Bone marrow (tissue), 2 donors: Measurements from ENCODE around the gene TRAPPC5.
"Not testable (repeated sequence)": the region's sequence is repeated elsewhere in the genome, so short reads cannot be mapped to it uniquely, and the experiment has no call there.

Experiments
- DNase-seq, 2 donors: peaks; one replicate each; lab custom pipeline; 2025; lab: John Stamatoyannopoulos, UW

Gene TRAPPC5

DNA sequence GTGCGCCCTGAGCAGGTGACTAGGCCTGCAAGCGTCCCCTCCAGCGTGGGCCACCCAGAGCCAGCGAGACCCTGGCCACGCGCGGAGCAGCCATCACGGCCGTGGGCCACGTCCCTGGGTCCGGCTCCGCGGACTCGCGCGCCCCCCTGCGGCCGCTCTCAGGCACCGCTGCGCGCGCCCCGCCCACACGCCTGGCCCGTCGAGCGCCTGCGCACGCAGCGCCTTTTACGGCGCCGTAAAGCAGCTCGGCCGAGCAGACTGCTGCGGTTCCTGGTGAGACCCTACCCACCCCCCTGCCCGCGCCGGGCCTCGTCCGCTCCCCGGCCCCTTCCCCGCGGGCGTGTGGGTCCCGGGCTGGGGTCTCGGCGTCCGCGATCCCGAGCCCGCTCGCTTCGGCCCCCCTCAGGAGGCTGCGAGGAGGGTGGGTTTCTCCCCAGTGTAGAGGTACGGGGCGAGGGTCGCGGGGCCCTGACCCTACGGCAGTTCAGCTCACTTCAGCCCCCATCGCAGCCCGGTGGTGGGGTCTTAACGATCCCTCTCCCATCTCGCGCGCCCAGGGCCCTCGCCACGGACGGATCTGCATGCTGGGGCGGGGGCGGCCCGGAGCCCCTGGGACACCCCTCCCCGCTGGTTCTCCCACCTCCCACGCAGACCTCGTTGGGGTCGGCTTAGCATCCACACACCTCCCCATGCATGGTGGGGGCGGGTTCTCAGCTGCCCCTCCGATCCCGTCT is at the start of gene TRAPPC5:
TRAPPC5 (plus strand) TSS at position 228 of the 734 bp plus-strand sequence. CDS start 1,421 bp downstream, outside the sequence.
- peak; percentile 50 to 76 for DNase-seq

DNA sequence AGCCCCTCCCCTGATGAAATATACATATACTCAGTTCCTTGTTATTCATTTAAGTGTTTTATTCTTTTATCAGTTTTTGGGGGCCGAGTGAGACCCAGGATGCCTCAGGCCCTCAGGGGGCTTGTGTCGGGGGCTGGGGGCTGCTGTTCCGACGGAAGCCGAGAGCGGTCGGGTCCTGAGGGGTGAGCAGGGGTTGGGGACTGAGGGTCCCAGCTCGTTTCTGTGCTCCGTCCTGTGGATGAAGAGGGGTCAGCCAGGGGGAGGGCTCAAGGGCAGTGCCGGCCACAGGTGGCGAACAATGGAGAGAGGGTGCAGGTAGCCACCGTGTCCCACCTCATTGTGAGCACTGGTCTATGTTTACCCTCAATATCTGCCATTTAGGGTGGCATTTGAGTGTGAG is 49.1 kb upstream of the TRAPPC5 start:
- DNase-seq, result no peak

DNA sequence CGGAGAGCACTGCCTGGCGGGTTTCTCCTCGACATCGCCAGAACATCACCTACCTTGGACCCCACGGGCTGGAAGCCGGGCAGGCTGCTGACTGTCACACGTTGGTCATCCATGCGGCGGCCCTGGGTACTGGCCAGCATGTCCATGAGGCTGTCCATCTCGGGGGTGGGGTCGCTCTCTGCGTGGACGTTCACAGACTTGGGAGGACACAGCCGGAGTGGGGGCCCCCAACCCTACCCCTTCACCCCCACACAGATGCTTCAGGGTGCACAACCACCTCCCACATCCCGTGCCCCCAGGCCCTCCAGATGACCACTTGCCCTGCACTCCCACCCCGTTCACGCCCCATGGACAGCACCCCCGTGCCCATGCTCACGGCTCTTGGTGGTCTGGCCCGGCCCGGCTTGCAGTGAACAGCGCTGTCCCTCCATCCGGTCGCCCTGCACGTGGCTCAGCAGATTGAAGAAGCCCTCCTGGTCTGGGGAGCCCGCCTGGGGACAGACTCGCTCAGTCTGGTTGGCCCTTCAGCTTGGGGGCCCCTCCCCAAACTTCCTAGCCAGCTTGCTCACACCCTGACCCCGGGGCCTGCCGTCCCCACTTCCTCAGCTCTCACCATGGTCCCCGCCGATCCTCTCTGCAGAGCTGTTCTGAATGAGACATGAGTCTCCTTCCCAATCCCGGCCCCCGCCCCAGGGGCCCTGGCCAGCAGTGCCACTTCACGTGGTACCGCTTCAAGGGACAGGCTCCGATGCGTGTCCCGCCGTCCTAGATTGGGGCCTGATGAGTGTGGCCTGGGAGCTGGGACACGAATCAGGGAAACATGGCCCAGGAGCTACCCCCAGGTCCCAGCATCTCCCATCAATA is 48.1 kb upstream of the TRAPPC5 start:
- no peak for DNase-seq

DNA sequence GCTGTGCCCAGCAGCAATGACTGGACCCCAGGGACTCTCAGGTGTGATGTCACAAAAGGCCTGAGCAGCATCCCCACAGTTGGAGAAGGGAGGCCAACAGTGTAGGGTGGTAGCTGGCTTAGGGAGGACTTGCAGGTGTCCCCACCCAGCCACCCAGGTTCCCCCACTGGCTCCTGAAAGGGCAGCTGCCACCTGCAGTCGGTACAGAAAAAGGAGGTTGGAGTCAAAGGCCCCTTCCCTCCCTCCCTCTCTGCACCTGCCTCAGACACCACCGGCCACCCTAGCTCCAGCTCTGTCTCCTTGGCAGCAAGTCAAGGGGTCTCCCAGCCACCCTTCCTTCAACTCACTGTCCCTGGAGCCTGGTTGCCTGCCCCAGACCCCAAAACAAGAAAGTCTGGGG is 46.9 kb upstream of the TRAPPC5 start, which contains the start of gene PCP2:
PCP2 (minus strand) TSS at position 22 of the 400 bp plus-strand sequence. CDS start 262 bp downstream, outside the sequence.
- no peak for DNase-seq

DNA sequence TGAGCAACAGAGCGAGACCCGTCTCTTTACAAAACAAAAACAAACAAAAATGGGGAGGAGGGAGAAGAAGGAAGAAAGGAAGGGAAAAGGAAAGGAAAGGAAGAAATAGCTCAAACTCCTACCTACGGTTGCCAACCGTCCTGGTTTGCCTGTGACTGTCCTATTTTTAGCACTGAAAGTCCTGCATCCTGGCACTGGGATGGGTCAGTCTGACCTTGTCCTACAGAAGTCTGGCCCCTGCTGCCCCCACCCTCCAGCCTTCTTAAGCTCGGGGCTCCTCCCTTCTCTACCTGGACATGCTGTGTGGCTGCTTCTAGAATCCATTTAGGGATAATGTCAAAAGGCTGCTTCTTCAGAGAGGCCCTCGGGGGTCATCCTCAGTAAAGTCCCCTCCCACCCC is 45.0 kb upstream of the TRAPPC5 start:
- DNase-seq, result no peak

DNA sequence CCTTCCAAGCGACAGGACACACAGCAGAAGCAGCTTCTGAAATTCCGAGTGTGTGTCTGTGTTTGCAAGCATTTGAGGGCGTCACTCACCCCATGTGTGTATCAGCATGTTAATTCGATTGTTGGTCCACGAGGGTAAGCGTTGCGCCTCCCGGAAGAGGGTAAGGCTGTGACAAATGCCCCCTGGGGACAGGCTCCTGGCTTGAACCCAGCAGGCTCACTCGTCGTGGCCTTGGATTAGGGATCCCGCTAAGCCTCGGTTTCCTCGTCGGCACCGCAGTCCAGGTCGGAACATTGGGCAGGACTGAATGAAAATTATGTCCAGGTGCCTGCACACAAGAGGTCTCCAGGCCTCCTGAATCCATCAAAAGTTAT is 44.3 kb upstream of the TRAPPC5 start:
- no peak for DNase-seq

DNA sequence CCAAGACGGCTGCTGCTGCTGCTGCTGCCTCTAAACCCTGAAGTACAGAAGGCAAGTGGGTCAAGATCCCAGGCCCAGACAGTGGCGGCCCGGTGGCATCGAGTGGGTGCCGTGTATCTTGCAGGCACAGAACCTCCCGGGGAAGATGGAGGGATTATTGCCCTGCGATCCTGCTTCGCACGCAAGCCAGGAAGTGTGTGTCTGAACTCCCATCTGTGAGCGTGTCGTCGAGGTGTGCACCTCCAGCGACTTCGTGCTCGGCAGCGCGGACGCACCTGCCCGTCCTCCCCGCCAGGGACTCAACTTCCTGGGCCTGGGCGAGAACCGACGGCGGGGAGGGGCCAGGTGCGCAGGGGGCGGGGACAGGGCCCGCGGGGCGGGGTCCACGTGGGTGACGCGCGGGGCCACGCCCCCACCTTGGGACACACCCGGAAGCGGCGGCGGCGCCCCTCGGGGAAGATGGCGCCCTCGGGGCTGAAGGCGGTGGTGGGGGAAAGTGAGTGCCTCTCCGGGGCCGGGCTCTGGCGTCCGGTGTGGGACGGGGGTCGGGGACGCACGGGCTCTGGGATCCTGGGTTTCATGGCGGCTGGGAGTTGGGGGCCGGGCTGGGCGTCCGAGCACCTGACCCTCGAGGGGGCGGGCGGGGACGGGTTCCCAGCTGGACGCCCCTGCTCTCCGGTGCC is 43.8 kb upstream of the TRAPPC5 start, which contains the start of gene STXBP2:
STXBP2 (plus strand) TSS at position 420 of the 683 bp plus-strand sequence; CDS start at position 460, 40 bp downstream.
- DNase-seq, result peak in 1 of 2 donors; percentile 67

DNA sequence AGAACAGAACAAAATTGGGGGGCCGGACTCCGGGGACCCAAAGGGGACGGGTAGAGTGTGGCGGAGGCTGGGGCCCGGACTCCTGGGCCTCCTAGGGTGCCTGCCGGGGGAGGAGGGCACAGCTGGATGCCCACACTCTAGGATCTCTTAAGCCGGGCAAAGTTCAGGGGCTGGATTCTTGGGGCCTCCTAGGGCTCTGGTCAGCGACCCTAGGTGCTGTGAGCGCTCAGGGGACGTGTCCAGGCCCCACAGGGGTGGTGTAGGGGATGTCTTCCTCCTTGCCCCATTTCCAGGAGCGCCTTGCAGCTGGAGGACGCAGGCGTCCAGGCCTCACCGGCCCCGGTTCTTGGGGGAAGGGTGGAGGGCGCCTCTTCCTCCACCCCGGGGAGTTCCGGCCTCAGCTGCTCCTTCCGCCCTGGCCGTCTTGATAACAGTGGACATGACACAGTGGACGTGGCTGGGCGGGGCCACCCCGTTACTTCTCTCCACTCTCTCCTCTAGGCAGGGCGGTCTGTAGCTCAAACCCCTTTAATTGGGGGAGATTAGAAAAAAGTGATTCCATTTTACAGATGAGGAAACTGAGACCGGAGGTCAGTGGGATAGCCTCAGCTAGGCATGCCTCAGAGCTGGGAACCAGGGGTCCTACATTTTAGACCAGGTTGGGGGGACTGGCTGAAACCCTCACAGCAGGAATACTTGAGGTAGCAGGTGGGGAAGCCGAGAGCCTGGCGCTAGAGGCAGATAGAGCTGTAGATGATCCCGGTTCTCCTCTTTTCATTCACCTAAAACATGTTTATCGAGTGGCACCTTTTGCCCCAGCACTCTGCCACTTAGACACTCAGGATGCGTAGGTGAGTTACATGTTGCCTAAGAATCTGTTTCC is 43.0 kb upstream of the TRAPPC5 start:
- DNase-seq, result peak in 1 of 2 donors; percentile 57

DNA sequence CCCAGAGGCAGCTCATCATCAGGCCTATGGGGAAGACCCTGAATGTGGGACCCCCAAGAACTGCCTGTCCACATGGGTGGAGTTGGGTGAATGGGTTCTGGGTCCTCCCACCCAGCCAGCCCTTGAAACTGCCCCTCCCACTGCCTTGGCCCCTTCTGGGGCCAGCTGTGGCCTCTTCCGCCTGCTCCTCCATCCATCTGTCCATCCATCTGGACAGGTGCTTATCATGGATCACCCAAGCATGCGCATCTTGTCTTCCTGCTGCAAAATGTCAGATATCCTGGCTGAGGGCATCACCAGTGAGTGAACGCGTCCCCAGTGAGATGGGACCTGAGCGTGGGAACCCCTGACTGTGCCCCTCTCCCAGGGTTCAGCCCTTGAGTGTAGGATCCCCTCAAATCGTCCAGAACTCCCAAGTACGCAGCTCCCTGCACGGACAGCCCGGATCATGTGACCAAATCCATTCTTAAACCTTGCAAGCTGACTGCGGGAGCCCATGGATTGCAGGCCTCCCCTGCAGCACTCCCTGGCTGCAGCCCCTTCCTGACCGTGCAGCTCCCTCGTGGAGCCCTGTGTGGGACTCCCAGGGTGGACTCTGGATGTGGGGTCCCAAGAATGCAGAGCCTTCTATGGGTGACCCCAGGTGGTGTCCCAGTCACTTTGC is 41.7 kb upstream of the TRAPPC5 start:
- no peak for DNase-seq

DNA sequence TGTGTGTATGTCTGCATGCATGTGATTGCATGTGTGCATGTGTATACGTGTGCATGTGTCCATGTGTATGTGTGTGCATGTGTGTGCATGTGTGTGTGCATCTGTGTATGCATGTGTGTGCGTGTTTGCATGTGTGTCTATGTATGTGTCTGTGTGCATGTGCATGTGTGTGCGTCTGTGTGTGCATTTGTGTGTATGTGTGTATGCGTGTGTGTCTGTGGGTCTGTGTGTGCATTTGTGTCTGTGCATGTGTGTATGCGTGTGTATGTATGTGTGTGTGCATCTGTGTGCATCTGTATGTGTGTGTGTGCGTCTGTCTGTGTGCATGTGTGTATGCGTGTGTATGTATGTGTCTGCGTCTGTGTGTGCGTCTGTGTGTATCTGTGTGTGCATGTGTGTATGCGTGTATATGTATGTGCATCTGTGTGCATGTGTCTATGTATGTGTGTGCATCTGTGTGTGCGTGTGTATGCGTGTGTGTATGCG is 40.7 kb upstream of the TRAPPC5 start:
- no peak for DNase-seq

DNA sequence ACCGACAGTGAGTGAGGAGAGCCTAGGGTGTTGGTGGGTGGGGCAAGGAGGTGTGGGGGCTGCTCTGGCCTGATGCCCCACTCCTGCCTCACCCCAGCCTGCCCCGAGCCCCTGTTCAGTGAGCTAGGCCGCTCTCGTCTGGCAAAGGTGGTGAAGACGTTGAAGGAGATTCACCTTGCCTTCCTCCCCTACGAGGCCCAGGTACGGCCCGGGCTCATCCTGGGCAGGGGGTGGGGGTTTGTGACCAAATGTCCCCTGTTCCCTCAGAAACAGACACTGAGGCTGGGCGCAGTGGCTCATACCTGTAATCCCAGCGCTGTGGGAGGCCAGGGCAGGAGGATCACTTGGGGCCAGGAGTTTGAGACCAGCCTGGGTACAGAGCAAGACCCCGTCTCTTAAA is 39.8 kb upstream of the TRAPPC5 start:
- no peak for DNase-seq

DNA sequence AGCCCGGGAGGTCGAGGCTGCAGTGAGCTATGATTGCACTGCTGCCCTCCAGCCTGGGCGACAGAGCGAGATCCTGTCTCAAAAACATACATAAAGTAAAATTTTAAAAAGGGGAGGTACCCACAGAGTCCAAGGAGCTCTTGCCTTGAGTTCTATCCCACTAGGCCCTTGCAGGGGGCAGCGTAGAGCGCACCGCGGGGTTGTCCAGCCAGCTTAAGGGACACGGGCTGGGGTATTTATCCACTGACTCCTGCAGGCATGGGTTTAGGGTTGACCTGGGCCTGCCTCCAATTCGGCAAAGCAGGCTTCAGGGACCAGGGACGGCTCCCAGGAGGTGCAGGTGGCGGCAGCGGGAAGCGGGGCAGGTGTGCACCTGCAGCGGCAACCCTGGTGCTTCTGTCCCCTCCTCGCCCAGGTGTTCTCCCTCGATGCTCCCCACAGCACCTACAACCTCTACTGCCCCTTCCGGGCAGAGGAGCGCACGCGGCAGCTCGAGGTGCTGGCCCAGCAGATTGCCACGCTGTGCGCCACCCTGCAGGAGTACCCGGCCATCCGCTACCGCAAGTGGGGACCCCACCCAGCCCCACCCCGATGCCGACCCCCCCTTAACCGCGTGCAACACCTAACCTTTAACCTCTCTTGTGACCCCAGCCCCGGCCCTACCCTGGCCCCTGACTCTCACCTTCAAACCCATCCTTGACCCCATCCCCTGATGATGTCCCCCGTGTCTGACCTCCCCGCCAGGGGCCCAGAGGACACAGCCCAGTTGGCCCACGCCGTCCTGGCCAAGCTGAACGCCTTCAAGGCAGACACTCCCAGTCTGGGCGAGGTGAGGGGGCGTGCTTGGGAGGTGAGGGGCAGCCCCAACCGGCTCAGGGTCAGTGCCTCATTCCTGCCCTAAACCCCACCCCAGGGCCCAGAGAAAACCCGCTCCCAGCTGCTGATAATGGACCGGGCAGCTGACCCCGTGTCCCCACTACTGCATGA is 39.0 kb upstream of the TRAPPC5 start:
- DNase-seq, result no peak

DNA sequence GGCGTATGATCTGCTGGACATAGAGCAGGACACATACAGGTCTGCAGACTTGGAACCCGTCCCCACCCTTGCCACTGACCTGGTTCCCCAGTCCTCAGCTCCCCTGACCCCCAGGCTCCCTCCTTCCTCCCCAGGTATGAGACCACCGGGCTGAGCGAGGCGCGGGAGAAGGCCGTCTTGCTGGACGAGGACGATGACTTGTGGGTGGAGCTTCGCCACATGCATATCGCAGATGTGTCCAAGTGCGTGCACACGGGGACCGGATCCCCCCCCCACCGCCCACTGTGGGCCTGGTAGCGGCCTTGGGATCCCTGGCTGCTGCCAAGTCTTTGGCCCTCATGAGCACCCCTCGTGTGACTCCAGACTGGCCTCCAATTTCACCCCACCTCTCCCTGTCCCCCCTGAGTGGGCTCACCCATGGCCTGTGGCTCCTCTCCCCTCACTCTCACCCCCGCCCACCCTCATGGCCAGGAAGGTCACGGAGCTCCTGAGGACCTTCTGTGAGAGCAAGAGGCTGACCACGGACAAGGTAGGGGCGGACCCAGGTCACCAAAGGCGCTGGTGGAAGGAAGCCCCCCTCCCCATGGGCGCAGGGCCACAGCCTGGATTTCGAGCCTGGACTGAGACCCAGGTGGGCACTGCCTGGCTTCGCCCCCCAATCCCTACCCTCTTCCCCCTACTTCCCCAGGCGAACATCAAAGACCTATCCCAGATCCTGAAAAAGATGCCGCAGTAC is 38.2 kb upstream of the TRAPPC5 start:
- DNase-seq, result no peak

DNA sequence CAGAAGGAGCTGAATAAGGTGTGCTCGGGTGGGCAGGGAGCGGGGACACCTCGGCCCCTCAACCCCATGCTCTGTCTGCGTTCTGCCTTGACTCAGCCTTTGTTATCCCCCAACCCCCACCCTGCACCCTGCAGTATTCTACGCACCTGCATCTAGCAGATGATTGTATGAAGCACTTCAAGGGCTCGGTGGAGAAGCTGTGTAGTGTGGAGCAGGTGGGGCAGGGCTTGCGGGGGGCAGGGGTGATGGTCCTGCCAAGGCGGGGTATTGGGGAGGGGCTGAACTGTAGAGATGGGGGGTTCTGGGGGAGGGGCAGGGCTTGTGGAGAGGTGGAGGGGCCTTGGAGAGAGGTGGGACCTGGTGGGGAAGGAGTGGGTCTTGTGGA is 37.6 kb upstream of the TRAPPC5 start:
- DNase-seq, result no peak

DNA sequence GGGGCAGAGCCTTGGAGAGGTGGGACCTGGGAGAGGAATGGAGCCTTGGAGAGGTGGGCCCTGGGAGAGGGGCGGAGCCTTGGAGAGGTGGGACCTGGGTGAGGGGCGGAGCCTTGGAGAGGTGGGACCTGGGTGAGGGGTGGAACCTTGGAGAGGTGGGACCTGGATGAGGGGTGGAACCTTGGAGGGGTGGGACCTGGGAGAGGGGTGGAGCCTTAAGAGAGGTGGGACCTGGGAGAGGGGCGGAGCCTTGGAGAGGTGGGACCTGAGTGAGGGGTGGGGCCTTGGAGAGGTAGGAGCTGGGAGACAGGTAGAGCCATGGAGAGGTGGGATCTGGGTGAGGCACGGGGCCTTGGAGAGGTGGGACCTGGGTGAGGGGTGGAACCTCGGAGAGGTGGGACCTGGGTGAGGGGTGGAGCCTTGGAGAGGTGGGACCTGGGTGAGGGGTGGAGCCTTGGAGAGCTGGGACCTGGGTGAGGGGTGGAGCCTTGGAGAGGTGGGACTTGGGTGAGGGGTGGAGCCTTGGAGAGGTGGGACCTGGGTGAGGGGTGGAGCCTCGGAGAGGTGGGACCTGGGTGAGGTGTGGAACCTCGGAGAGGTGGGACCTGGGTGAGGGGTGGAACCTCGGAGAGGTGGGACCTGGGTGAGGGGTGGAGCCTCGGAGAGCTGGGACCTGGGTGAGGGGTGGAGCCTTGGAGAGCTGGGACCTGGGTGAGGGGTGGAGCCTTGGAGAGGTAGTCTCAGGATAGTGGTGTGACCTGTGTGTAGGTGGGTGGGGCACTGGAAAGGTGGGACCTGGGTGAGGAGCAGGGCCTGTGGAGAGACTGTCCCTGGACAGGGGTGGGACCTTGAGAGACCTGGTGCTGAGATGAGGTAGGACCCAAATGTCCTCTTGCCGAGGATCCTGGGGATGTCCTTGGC is 36.7 kb upstream of the TRAPPC5 start:
- DNase-seq, result not testable (repeated sequence)

DNA sequence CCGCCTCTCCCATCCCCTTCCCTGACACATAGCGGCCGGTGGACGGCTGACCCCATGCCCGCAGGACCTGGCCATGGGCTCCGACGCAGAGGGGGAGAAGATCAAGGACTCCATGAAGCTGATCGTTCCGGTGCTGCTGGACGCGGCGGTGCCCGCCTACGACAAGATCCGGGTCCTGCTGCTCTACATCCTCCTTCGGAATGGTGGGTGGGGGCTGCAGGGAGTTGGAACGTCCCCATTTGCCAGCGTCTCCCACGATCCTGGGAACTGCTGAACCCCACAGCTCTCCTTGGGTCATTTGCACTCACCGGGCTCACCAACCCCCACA is 36.1 kb upstream of the TRAPPC5 start:
- no peak for DNase-seq

DNA sequence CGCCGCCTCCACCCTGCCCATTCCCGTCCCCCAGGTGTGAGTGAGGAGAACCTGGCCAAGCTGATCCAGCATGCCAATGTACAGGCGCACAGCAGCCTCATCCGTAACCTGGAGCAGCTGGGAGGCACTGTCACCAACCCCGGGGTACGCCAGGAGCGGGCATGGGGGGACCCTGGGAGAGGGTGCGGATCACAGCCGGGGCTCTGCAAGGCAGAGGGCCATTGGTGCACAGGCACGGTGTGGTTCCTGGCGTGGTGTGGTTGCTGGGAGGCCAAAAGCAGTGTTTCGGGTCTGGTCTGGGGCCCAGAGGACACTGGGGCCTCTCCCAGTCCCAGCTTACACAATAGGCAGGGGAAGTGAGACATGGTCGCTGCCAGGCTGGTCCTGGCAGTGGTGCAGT is 35.5 kb upstream of the TRAPPC5 start:
- no peak for DNase-seq
